ENCODE data around the gene ALDH8A1. TPM values are rescaled to one million over a fixed set of nuclear protein-coding genes. Genes with fewer than 3 reads are reported as not detected.

The ALDH8A1 gene
- total and polyA plus RNA-seq, 10 of the 15 experiments (the other 5 are each of a cell fraction or from before 2014, with no cell fraction given), result 0.13 to 1.8 (median 0.62) TPM; not detected in 3

- no peak for TF ChIP-seq CBX3 (IDR thresholded peaks at IDR 0.05; ENCODE audit: borderline replicate concordance, low read depth)
- no peak for TF ChIP-seq TAF1 (IDR thresholded peaks at IDR 0.05; ENCODE audit: borderline replicate concordance, low read depth, low read length)
- TF ChIP-seq ZNF274 (IDR thresholded peaks at IDR 0.05; ENCODE audit: insufficient read depth, insufficient read length), result no peak
- no peak for TF ChIP-seq IRF4 (IDR thresholded peaks at IDR 0.05; ENCODE audit: low read depth, low read length)
- TF ChIP-seq JUNB (IDR thresholded peaks at IDR 0.05), result no peak
- TF ChIP-seq BCLAF1 (IDR thresholded peaks at IDR 0.05), result no peak
Observed at GRCh38 chr6:134892362-134892761, 57.5 kb downstream of the ALDH8A1 start (continued).

GRCh38 chr6:134891633-134892032, 58.3 kb downstream of the ALDH8A1 start:
- in situ Hi-C loops (cut with MboI), result no loop called here
- ChIA-PET CTCF (no interaction called here), SMC1A (ENCODE audit: uncharacterized antibody, unreplicated experiment) (interaction anchor here (1.3 kb wide), 1 partner anchor 49 kb away, joined by 3 read pairs; no protein-coding TSS in a partner anchor)
- no peak for TF ChIP-seq GATAD2B (conservative IDR thresholded peaks at IDR 0.05; ENCODE audit: low read depth)
- TF ChIP-seq BACH1 (IDR thresholded peaks at IDR 0.05; ENCODE audit: borderline replicate concordance), result no peak
- no peak for TF ChIP-seq BCL3 (IDR thresholded peaks at IDR 0.05; ENCODE audit: borderline replicate concordance, insufficient read depth, low read depth, low read length, poor library complexity, severe bottlenecking)
- TF ChIP-seq YBX1 (IDR thresholded peaks at IDR 0.05), result no peak
- no peak for TF ChIP-seq RB1 (IDR thresholded peaks at IDR 0.05; ENCODE audit: borderline replicate concordance)
- TF ChIP-seq RFX5 (IDR thresholded peaks at IDR 0.05; ENCODE audit: low read depth, low read length), result no peak
- TF ChIP-seq BRCA1 (IDR thresholded peaks at IDR 0.05; ENCODE audit: low read depth, low read length), result no peak
- TF ChIP-seq E2F4 (IDR thresholded peaks at IDR 0.05; ENCODE audit: low read depth, low read length), result no peak
- no peak for TF ChIP-seq TCF12 (IDR thresholded peaks at IDR 0.05; ENCODE audit: low read depth, low read length)
- no peak for TF ChIP-seq IKZF2 (IDR thresholded peaks at IDR 0.05)
- no peak for TF ChIP-seq CREM (IDR thresholded peaks at IDR 0.05; ENCODE audit: low read depth)
- TF ChIP-seq POLR2AphosphoS2 (IDR thresholded peaks at IDR 0.05; ENCODE audit: low read depth, low read length), result no peak
- no peak for TF ChIP-seq MTA2 (IDR thresholded peaks at IDR 0.05; ENCODE audit: low read depth)
- no peak for TF ChIP-seq FOXK2 (IDR thresholded peaks at IDR 0.05)

More at GRCh38 chr6:134891633-134892032, 58.3 kb downstream of the ALDH8A1 start:
- Histone ChIP-seq H3K36me3 (ENCODE audit: control insufficient read depth in 2 of 2, insufficient read depth in 2 of 2, low read length in 1 of 2) (no peaks in the 10 kb centered on the region), H3K4me3 (no peak overlapping the region), H3K9me3 (replicated peaks; ENCODE audit: control insufficient read depth, insufficient read depth, low read length) (peaks cover 6% of the 10 kb centered on the region; the same call in 2 of the 3 replicates), H4K20me1 (ENCODE audit: control insufficient read depth, insufficient read depth) (no peaks in the 10 kb centered on the region), H3K4me1 (ENCODE audit: control insufficient read depth, insufficient read depth, low read length) (no peaks in the 10 kb centered on the region), H3K27ac (ENCODE audit: control insufficient read depth, insufficient read depth) (no peak overlapping the region), H3K9ac (ENCODE audit: control insufficient read depth, insufficient read depth, low read length) (no peak overlapping the region), H3K79me2 (ENCODE audit: control insufficient read depth, insufficient read depth, low read length) (no peaks in the 10 kb centered on the region), H3K4me2 (ENCODE audit: control insufficient read depth, insufficient read depth) (no peak overlapping the region), H3K27me3 (replicated peaks in 1 of 2; ENCODE audit: control insufficient read depth in 2 of 2, insufficient read depth in 2 of 2, low read length in 1 of 2) (peaks cover 0 to 1% of the 10 kb centered on the region in 2 experiments; a peak in 2 of 4 replicates), H2AFZ (ENCODE audit: control insufficient read depth, low read depth, low read length) (no peak overlapping the region)
- intact Hi-C loops (cut with micrococcal nuclease; ENCODE audit: unreplicated experiment), result no loop called here
- ChIA-PET RAD21 (ENCODE audit: unreplicated experiment) (no interaction called here), POLR2A (no interaction called here)
- no TSS peak for BruUV-seq (replicated peaks)
- FAIRE-seq (no peak), DNase-seq (ENCODE audit: low read depth, low spot score) (no peak), ATAC-seq (no peak)
